ENCODE results near the gene LRRC49. TPM values are rescaled to one million over a fixed set of nuclear protein-coding genes. Genes with fewer than 3 reads are reported as not detected.
"Not testable (repeated sequence)": the region's sequence is repeated elsewhere in the genome, so short reads cannot be mapped to it uniquely, and the experiment has no call there.

LRRC49 gene
- total and polyA plus RNA-seq, 2 of the 4 experiments (the other 2 are of a cell fraction): 8.6 to 16.8 TPM

- H3K79me1 ChIP-seq (ENCODE audit: low read depth in 1 of 2, low read length in 2 of 2); H3K4me2 ChIP-seq (ENCODE audit: low read depth, low read length); intact Hi-C loops (cut with micrococcal nuclease); H3K9ac ChIP-seq (ENCODE audit: low read depth, low read length); H4K8ac ChIP-seq (ENCODE audit: low read depth in 2 of 2, low read length in 2 of 2); BruUV-seq (replicated peaks); H3K4me1 ChIP-seq (ENCODE audit: control insufficient read depth, insufficient read depth, low read length); CTCF ChIA-PET; H2BK5ac ChIP-seq (ENCODE audit: low read depth, low read length, poor library complexity, severe bottlenecking); H3K27ac ChIP-seq (ENCODE audit: insufficient read depth, low read length); DNase-seq; H3K14ac ChIP-seq (replicated peaks; ENCODE audit: low read depth, low read length); H3K9me1 ChIP-seq (ENCODE audit: insufficient read depth, low read length); H2AK5ac ChIP-seq (ENCODE audit: low read depth, low read length); H3K23ac ChIP-seq (ENCODE audit: low read depth, low read length); in situ Hi-C loops (cut with MboI; ENCODE audit: low sequenced_read_pairs); H2AK9ac ChIP-seq (replicated peaks; ENCODE audit: low read depth, low read length, poor library complexity); H3K18ac ChIP-seq (ENCODE audit: low read depth, low read length); H3K36me3 ChIP-seq (ENCODE audit: control insufficient read depth, insufficient read depth, low read length); H2BK20ac ChIP-seq (ENCODE audit: low read depth, low read length); H3K27me3 ChIP-seq (ENCODE audit: control insufficient read depth, insufficient read depth, low read length); H2BK120ac ChIP-seq (ENCODE audit: low read depth, low read length); H4K20me1 ChIP-seq (ENCODE audit: insufficient read depth, low read length); H3K9me3 ChIP-seq (ENCODE audit: control insufficient read depth, insufficient read depth, low read length); H3K56ac ChIP-seq (ENCODE audit: extremely low read depth, insufficient read depth, low read length); H4K91ac ChIP-seq (ENCODE audit: insufficient read depth, low read depth, low read length); H2AFZ ChIP-seq (replicated peaks; ENCODE audit: low read length, poor library complexity); H3K4ac ChIP-seq (ENCODE audit: low read depth, low read length); H4K5ac ChIP-seq (ENCODE audit: low read depth, low read length); ATAC-seq (ENCODE audit: low read depth); H2BK15ac ChIP-seq (ENCODE audit: low read depth, low read length); H3K4me3 ChIP-seq (ENCODE audit: insufficient read depth, low read depth, low read length); dilution Hi-C loops (cut with HindIII; ENCODE audit: low sequenced_read_pairs, unreplicated experiment): not testable (repeated sequence)
- no CpG with 5 or more reads among the region's 4 CpGs for WGBS, 2 experiments (ENCODE audit: extremely low coverage in 2 of 2, insufficient read length in 1 of 2)
- POLR2A ChIA-PET (ENCODE audit: unreplicated experiment): interaction anchor here (0.6 kb wide), 1 partner anchor 17 kb away, joined by 3 read pairs; no protein-coding TSS in a partner anchor
Measured at GRCh38 chr15:71031232-71031631, 138.6 kb downstream of the LRRC49 start.

- dilution Hi-C loops (cut with HindIII; ENCODE audit: low sequenced_read_pairs, unreplicated experiment): not testable (repeated sequence)
Measured at GRCh38 chr15:71035478-71035877, 142.9 kb downstream of the LRRC49 start.

More at GRCh38 chr15:71035478-71035877, 142.9 kb downstream of the LRRC49 start:
- ATAC-seq (ENCODE audit: low read depth); H2AK9ac ChIP-seq (replicated peaks; ENCODE audit: low read depth, low read length, poor library complexity); in situ Hi-C loops (cut with MboI; ENCODE audit: low sequenced_read_pairs); H3K4me3 ChIP-seq (ENCODE audit: insufficient read depth, low read depth, low read length); H3K79me1 ChIP-seq (ENCODE audit: low read depth in 1 of 2, low read length in 2 of 2); H4K20me1 ChIP-seq (ENCODE audit: insufficient read depth, low read length); H3K9me3 ChIP-seq (ENCODE audit: control insufficient read depth, insufficient read depth, low read length); H2BK5ac ChIP-seq (ENCODE audit: low read depth, low read length, poor library complexity, severe bottlenecking); H4K5ac ChIP-seq (ENCODE audit: low read depth, low read length); H3K4ac ChIP-seq (ENCODE audit: low read depth, low read length); H2BK20ac ChIP-seq (ENCODE audit: low read depth, low read length); H3K27ac ChIP-seq (ENCODE audit: insufficient read depth, low read length); BruUV-seq (replicated peaks); H3K9me1 ChIP-seq (ENCODE audit: insufficient read depth, low read length); DNase-seq; POLR2A ChIA-PET (ENCODE audit: unreplicated experiment); H2AK5ac ChIP-seq (ENCODE audit: low read depth, low read length); H3K4me1 ChIP-seq (ENCODE audit: control insufficient read depth, insufficient read depth, low read length); H3K9ac ChIP-seq (ENCODE audit: low read depth, low read length); H3K27me3 ChIP-seq (ENCODE audit: control insufficient read depth, insufficient read depth, low read length); H3K56ac ChIP-seq (ENCODE audit: extremely low read depth, insufficient read depth, low read length); H2AFZ ChIP-seq (replicated peaks; ENCODE audit: low read length, poor library complexity); H4K91ac ChIP-seq (ENCODE audit: insufficient read depth, low read depth, low read length); H3K36me3 ChIP-seq (ENCODE audit: control insufficient read depth, insufficient read depth, low read length); H2BK120ac ChIP-seq (ENCODE audit: low read depth, low read length); CTCF ChIA-PET; H3K14ac ChIP-seq (replicated peaks; ENCODE audit: low read depth, low read length); H3K18ac ChIP-seq (ENCODE audit: low read depth, low read length); H3K23ac ChIP-seq (ENCODE audit: low read depth, low read length); H4K8ac ChIP-seq (ENCODE audit: low read depth in 2 of 2, low read length in 2 of 2); intact Hi-C loops (cut with micrococcal nuclease); H3K4me2 ChIP-seq (ENCODE audit: low read depth, low read length); H2BK15ac ChIP-seq (ENCODE audit: low read depth, low read length): not testable (repeated sequence)
- WGBS, 2 experiments (ENCODE audit: extremely low coverage in 2 of 2, insufficient read length in 1 of 2): no CpG with 5 or more reads among the region's 1 CpG

Measured in IMR-90 (cell line).